ENCODE measurements around the gene GP2.
"Not testable (repeated sequence)": the region's sequence is repeated elsewhere in the genome, so short reads cannot be mapped to it uniquely, and the experiment has no call there.

The GP2 gene

GRCh38 chr16:20325005-20325404 lies 2.3 kb downstream of the GP2 start:
- no peak for DNase-seq (ENCODE audit: low read depth)

GRCh38 chr16:20323591-20324117 lies 3.7 kb downstream of the GP2 start:
- DNase-seq (ENCODE audit: low read depth) = no peak

GRCh38 chr16:20322696-20323095 lies 4.6 kb downstream of the GP2 start:
- DNase-seq (ENCODE audit: low read depth) = no peak

- DNase-seq (ENCODE audit: low read depth) = no peak
Measured at GRCh38 chr16:20321671-20322070, 5.6 kb downstream of the GP2 start.

- DNase-seq (ENCODE audit: low read depth) = not testable (repeated sequence)
Measured at GRCh38 chr16:20321051-20321450, 6.3 kb downstream of the GP2 start.

DNA sequence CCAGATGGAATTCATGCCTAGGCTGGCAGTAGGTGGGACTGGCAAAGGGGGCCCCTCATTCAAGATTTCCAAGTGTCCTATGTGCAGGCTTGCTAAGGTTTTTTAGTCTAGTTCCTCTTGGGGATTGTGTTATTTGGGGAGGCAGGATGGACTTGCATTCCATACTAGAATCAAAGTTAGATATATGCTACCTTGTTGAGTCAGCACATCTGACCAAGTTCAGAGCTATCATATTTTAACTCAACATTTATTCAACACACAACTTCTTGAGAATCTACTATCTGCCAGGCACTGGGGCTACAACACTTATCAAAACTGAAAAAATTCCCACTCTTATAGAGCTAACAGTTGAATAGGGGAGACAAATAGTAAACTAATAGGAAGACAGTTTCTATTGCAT lies 6.7 kb downstream of the GP2 start:
- no peak for DNase-seq (ENCODE audit: low read depth)

- no peak for DNase-seq (ENCODE audit: low read depth)
Measured at GRCh38 chr16:20320178-20320577, 7.1 kb downstream of the GP2 start.

- DNase-seq (ENCODE audit: low read depth) = no peak
Measured at GRCh38 chr16:20319406-20319805, 7.9 kb downstream of the GP2 start.

DNA sequence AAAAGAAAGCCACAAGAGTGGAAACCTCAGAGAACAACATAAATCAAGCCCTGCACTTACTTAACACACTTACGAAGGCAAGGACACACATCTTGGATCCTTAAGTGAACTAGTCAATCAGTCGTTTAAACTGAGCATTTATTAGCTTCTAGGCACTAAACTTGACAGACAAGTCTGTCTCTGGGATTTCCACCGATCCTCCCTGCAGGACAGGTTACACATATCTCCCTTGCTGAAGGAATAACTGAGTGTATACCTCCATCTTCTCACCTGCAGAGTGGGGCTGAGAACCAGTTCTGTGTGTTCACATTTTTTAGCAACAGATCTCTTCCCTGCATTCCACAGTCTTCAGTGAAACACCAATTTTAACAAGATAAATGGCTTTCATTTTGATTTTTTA lies 8.9 kb downstream of the GP2 start:
- no peak for DNase-seq (ENCODE audit: low read depth)

GRCh38 chr16:20318006-20318405 lies 9.3 kb downstream of the GP2 start:
- DNase-seq (ENCODE audit: low read depth) = no peak

DNA sequence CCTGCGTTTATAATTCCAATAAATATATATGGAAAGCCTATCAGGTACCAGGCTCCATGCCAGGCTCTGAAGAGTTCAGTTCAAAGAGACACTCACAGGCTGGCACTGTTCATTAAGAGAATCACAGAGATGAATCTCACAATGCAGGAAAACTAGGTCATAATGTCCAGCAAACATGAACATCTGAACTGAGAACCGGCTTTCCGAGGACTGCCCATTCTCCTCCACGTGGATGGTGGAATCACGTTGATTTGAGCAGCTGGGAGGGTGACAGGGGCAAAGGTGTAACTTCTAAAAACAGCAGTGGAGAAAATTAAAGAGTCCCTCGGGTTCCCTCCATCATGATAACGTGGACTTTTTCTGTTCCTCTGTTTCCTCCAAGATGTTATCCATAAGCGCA lies 10.2 kb downstream of the GP2 start:
- no peak for DNase-seq (ENCODE audit: low read depth)

- no peak for DNase-seq (ENCODE audit: low read depth)
Measured at GRCh38 chr16:20316715-20317114, 10.6 kb downstream of the GP2 start.

DNA sequence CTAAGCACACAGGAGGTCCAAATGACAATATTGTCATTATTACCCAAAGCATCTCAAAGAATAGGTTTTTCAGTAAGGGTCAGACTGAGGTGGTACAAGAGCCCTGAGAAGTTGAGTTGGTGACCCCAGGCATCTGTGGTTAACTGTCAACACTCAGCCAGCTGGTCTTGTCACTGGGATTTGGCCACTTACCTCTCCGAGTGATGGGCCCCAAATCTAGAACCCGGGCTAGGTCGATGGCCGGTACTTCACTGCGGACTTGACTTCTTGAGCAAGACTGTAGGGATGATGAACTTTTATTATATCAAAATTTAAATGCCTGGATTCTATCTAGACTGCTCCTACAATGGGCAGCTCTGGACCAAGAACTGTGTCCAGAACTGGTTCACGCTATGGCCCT lies 11.5 kb downstream of the GP2 start:
- no peak for DNase-seq (ENCODE audit: low read depth)

DNA sequence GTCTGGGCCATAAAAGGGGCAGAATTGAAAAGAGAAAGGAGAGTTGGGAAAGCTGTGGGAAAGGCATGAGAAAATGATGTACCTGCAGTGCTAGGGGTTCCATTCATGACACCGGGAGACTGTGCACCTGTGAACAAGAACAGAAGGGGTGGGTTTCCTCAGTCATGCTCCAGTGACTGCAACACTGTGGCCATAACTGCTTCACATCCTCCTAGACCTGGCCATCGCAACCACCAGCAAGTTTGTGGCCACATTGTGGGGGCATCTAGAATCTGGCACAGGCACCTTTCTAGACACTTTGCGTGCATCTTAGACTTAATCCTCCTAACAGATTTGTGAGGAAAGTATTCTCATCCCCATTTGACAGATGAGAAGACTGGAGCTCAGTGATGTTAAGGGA lies 12.7 kb downstream of the GP2 start:
- no peak for DNase-seq (ENCODE audit: low read depth)

DNA sequence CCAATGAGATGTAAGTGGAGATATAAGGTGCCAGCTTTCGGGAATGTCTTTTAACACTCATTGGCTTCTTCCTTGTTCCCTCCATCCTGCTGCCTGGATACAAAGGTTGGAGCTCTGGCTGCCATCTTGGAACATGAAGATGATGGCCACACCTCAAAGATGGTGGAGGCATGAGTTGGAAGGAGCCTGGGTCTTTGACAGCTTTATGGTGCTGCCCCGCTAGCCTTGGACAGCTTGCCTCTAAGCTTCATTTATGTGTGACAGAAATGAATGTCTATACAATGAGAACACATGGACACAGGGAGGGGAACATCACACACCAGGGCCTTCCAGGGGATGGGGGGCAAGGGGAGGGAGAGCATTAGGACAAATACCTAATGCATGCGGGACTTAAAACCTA lies 13.6 kb downstream of the GP2 start:
- no peak for DNase-seq (ENCODE audit: low read depth)

DNA sequence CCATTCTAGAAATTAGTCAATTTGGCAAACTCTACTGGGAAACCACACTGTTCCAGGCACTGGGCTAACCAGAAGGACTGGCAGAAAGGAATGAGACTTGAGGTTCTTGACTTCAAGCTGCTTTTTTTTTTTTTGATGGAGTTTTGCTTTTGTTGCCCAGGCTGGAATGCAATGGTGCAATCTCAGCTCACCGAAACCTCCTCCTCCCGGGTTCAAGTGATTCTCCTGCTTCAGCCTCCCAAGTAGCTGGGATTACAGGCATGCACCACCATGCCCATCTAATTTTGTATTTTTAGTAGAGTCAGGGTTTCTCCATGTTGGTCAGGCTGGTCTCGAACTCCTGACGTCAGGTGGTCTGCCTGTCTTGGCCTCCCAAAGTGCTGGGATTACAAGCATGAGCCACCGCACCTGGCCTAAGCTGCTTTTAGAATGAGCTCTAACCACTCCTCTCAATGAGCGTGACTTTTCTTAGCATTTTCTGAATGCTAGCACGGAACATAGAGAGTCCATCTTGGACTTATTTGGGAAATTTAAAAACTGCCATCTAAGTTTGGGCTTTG lies 14.7 kb downstream of the GP2 start:
- DNase-seq (ENCODE audit: low read depth) = not testable (repeated sequence)

GRCh38 chr16:20311548-20311947 lies 15.8 kb downstream of the GP2 start:
- no peak for DNase-seq (ENCODE audit: low read depth)

DNA sequence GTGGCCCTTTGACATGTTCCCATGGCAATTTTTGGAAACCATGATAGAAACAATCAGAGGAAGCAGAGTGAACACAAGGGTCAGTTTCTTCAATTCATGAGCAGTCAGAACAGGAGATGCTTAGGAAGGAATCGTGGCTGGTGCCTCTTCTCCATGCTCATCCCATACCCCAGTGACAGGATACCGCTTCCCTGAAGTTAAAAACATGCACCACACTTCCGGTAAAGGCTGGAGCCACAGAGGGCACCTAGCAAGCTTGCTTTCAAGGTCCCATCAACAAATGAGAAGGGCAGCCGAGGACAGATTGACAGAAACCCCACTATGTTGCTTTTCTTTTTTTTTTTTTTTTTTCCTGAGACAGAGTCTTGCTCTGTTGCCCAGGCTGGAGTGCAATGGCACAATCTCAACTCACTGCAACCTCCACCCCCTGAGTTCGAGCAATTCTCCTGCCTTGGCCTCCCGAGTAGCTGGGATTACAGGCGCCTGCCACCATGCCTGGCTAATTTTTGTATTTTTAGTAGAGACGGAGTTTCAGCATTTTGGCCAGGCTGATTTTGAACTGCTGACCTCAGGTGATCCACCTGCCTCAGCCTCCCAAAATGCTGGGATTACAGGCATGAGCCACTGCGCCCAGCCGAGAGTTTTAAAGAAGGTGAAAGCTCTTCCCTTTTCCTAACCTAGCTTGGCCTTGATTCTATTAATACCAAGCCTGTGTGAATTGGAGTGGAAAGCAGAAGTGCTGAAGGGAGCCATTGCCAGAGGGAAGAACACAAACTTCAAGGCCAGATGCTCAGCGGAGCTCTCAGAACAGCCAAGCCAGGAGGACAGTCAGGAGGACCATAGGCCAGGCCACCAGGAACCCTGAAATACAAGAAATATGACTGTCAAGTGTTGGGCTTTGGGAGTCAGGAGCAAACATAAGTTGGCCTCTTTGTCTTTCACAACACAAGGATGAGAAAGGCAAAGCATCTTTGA lies 16.6 kb downstream of the GP2 start:
- DNase-seq (ENCODE audit: low read depth) = no peak

DNA sequence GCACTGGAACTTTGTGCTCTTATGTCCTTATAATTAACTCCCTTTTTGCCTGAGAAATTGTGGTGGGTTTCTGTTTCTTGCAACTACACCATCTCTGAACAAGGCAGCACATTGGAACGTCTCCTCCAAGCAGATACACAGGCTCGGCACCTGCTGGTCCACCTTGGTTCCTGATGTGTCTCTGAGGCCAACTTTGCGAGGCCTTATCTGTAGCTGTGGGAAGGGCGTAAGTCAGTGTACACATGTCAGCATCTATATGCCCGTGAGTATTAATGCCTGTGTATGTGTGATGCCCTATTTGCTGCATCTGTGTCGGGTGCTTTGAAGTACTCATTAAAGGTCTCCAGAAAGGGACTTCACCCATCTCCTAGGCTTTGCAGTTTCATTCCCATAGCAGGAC lies 17.5 kb downstream of the GP2 start:
- DNase-seq (ENCODE audit: low read depth) = no peak

GRCh38 chr16:20308801-20309590 lies 18.3 kb downstream of the GP2 start:
- DNase-seq (ENCODE audit: low read depth) = no peak

GRCh38 chr16:20308266-20308665 lies 19.0 kb downstream of the GP2 start:
- DNase-seq (ENCODE audit: low read depth) = no peak

- no peak for DNase-seq (ENCODE audit: low read depth)
Measured at GRCh38 chr16:20307791-20308190, 19.5 kb downstream of the GP2 start.

- no peak for DNase-seq (ENCODE audit: low read depth)
Measured at GRCh38 chr16:20307240-20307671, 20.1 kb downstream of the GP2 start.

Measured in stimulated activated CD4-positive, alpha-beta T cell treated with anti-CD3 and anti-CD28 coated beads, Interleukin-2, amount 100 ng/mL, for 4 hours (primary cell).